NOMO-1 treated with DMSO at 0.1 percent for 48 hours (cell line): Measurements from ENCODE around the gene ZNF71.

Experiments
- DNase-seq: peaks from one replicate; lab custom pipeline; 2025; ENCODE audit not compliant: unreplicated experiment; lab: John Stamatoyannopoulos, UW

Gene ZNF71

GRCh38 chr19:56594783-56595547, at the start of gene ZNF71:
TSS of gene ZNF71 (plus strand) at chr19:56595302. CDS start at chr19:56601559, 6,257 bp downstream.
- peak; percentile 57 for DNase-seq

GRCh38 chr19:56547535-56547934, 47.6 kb upstream of the ZNF71 start:
- no peak for DNase-seq

DNA sequence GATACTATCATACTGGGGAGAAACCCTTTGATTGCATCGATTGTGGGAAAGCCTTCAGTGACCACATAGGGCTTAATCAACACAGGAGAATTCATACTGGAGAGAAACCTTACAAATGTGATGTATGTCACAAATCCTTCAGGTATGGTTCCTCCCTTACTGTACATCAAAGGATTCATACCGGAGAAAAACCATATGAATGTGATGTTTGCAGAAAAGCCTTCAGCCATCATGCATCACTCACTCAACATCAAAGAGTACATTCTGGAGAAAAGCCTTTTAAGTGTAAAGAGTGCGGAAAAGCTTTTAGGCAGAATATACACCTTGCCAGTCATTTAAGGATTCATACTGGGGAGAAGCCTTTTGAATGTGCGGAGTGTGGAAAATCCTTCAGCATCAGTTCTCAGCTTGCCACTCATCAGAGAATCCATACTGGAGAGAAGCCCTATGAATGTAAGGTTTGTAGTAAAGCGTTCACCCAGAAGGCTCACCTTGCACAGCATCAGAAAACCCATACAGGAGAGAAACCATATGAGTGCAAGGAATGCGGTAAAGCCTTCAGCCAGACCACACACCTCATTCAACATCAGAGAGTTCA, 40.7 kb upstream of the ZNF71 start:
- no peak for DNase-seq

DNA sequence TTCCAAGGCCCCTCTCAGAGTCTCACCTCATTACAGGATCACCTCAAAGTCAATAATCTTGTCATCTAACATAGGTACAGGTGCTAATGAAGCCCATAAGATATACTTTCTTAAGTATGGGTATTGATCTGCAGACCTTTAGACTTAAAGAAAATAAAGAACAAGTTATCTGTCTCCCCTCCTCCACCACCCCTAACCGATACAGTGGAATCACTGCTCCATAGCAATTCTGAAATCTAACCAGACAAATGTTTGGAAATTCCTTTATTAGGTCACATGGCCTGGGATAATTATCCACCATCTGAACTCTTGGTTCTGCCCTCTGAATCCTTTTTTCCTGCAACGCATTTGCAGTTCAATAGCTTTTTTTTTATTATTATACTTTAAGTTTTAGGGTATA, 32.3 kb upstream of the ZNF71 start:
- no peak for DNase-seq

- DNase-seq = no peak
Observed at GRCh38 chr19:56566904-56567273, 28.2 kb upstream of the ZNF71 start.

DNA sequence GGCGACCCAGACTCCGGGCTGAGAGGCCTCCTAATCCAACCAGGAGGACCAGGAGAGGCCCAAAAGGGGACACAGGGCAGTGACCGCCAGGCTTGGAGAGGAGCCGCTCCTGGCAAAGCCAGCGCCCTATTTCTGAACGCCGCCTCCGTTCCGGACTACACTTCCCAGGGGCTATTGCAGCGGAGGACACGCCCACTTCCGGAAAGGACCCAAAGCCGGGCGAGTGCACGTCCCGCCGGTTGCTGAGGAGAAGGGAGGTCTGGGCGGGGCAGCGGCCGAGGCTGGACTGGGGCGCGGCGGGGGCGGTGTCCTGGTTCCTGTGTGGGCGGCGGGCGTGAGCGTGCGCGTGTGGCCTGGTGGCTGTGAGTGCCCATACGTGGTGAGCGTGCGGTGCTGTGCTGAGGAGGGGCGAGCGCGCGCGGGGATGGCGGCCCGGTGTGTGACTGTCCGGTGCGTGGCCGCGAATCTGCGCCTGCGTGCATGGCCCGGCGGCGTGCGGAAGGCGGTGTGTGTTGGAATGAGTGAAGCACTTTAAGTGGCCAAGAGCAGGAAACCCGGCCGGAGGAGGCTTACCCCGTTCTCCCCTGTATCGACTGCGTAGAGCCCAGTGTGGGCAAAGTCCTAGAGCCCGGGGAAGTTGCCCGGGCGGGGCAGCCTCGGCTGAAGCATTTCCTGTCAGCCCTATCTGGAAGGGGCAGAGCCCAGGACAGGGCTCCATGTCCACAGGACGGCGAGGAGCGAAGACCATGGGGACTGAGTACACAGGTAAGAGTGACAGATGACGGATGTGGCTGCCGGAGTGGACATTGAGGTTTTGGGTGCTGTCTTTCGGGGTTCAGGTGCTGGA, 27.6 kb upstream of the ZNF71 start, which contains the start of gene ZNF470:
Gene ZNF470 (plus strand): TSS at position 195 of the 847 bp plus-strand sequence. CDS start 2,844 bp downstream, outside the sequence.
- DNase-seq = peak; percentile 86

- DNase-seq = no peak
Observed at GRCh38 chr19:56572589-56572988, 22.5 kb upstream of the ZNF71 start.

DNA sequence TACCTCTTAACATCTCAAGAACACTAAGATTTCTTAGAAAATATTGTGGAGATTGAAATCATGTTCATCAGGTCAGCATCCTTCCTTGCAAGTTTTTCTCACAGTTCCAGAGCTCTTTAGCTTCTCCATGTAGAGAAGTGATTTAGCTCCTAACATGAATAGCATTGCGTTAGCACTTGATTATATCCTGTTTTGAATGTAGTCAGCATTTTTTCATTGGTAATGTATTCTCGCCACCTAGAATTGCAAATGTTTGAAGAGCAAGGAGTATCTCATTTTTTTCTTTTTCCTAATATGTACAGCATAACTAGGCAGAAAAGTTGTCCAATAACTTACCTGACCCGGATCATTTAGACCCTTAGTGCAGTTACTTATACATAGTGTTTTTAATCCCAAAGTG, 21.2 kb upstream of the ZNF71 start:
- DNase-seq = no peak

DNA sequence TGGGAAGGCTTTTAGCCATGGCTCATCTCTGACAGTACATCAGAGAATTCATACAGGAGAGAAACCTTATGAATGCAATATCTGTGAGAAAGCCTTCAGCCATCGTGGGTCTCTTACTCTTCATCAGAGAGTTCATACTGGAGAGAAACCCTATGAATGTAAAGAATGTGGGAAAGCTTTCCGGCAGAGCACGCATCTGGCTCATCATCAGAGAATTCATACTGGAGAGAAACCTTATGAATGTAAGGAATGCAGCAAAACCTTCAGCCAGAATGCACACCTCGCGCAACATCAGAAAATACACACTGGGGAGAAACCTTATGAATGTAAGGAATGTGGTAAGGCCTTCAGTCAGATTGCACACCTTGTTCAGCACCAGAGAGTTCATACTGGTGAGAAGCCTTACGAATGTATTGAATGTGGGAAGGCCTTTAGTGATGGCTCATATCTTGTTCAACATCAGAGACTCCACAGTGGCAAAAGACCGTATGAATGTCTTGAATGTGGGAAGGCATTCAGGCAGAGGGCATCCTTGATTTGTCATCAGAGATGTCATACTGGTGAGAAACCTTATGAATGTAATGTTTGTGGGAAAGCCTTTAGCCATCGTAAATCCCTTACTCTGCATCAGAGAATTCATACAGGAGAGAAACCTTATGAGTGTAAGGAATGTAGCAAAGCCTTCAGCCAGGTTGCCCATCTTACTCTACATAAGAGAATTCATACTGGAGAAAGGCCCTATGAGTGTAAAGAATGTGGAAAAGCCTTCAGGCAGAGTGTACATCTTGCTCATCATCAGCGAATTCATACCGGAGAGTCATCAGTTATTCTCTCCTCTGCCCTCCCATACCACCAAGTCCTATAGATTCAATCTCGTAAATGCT, 17.1 kb upstream of the ZNF71 start:
- no peak for DNase-seq

GRCh38 chr19:56594446-56594782, 688 bp upstream of the ZNF71 start:
- no peak for DNase-seq

GRCh38 chr19:56595548-56595899, 422 bp downstream of the ZNF71 start:
- DNase-seq = no peak

GRCh38 chr19:56596676-56597075, 1.6 kb downstream of the ZNF71 start:
- no peak for DNase-seq

GRCh38 chr19:56597696-56598095, 2.6 kb downstream of the ZNF71 start:
- no peak for DNase-seq

DNA sequence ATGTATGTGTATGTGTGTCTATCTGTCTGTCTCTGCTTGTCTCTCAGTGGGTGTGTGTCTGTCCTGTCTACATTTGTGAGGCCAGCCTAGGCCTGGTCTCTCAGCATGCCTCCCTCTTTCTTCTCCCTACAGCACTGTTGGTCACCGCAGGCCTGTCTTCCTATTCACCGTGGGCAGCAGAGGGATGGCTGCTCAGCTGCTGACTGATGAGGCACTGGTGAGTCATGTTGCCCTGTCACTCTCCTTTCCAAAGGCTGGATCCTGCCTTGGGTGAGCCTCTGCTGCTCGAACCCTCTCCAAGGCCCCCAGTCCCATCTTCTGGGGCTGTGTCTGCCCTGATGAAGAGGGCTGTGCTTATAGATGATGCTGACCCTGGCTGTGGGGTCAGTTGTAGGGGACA, 6.3 kb downstream of the ZNF71 start:
- no peak for DNase-seq

DNA sequence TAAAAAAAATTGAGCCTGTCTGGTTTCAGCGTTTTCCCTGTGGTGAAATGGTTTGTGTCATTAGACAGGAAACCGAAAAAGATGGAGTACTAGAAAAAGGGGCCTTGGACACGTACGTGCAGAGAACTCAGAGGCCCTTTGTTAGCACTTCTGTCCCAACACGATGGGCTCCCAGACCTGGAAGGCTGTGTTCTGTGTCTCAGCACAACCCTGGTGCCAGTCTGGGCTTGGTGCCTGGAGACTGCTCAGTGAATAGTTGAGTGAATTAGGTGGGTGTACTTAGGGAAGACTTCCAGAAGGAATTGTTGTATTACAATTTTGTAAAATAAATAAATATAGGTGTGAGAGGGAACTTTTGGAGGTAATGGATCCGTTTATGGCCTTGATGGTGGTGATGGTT, 8.7 kb downstream of the ZNF71 start:
- DNase-seq = no peak

DNA sequence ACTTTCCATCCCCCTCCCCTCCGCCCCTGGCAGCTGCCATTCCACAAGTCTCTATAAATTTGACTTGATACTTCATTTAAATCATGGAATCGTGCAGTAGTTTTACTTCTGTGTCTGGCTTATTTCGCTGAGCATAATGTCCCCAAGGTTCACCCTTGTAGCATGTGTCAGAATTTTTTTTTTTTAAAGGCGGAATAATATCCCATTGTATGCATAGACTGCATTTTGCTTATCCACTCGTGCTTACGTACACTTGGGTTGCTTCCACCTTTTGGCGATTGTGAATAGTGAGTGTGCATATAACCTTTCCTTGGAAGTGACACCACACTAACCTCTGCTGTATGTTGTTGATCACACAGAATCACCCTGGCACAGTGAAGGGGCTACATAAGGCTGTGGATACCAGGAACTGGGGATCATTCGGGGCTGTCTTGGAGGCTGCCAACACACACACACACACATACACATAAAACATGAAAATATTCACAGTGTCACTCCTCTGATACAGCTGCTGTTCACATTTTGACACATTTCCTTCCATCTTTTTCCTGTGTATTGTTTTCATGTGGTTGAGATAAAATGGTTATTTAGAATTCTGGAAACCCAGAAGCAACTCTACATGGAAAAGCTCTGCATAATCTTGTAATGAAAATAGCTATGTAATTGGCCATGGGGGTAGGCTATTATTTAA, 13.3 kb downstream of the ZNF71 start:
- no peak for DNase-seq

DNA sequence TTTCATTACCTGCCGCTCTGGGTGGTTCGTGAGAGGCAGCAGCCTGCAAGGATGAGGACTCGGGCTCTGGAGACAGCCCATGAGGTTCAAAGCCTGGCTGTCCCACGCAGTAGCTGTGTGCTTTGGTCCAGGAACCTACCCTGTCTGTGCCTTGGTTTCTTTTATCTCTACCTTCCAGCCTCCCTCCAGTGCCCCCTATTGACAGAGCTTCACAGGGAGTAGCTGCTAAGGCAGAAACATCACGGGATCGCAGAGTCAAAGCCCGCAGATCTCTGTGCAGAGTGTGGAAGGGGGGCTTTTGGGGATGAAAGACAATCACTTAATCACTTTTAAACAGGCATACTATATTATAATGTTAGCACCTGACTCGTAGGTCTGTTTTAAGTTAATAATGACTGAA, 16.2 kb downstream of the ZNF71 start:
- no peak for DNase-seq

DNA sequence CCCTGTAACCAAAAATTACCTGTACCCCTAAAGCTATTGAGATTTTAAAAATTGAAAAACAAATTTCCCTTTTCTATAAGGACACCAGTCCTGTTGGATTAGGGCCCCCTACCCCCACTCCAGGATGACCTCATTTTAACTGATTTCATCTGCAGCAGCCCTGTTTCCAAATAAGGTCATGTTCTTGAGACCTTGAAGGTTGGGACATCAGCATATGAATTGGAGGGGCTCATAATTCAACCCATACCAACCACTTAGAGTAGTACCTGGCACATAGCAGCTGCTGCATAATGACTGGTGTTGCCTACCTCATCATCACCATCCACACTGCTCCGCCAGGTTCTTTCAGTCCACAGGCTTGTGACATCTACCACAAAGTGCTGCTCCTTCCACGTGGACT, 17.6 kb downstream of the ZNF71 start:
- DNase-seq = no peak

GRCh38 chr19:56613639-56614038, 18.5 kb downstream of the ZNF71 start:
- DNase-seq = no peak

GRCh38 chr19:56617531-56617930, 22.4 kb downstream of the ZNF71 start:
- no peak for DNase-seq
